ENCODE measurements around the gene SNRPD2. TPM values are rescaled to one million over a fixed set of nuclear protein-coding genes. Genes with fewer than 3 reads are reported as not detected.
"Not testable (repeated sequence)": the region's sequence is repeated elsewhere in the genome, so short reads cannot be mapped to it uniquely, and the experiment has no call there.

The SNRPD2 gene
- total RNA-seq (2014; rRNA removed) = 208 and 273 TPM in 2 replicates
- polyA plus RNA-seq (2012) = 777 TPM

DNA sequence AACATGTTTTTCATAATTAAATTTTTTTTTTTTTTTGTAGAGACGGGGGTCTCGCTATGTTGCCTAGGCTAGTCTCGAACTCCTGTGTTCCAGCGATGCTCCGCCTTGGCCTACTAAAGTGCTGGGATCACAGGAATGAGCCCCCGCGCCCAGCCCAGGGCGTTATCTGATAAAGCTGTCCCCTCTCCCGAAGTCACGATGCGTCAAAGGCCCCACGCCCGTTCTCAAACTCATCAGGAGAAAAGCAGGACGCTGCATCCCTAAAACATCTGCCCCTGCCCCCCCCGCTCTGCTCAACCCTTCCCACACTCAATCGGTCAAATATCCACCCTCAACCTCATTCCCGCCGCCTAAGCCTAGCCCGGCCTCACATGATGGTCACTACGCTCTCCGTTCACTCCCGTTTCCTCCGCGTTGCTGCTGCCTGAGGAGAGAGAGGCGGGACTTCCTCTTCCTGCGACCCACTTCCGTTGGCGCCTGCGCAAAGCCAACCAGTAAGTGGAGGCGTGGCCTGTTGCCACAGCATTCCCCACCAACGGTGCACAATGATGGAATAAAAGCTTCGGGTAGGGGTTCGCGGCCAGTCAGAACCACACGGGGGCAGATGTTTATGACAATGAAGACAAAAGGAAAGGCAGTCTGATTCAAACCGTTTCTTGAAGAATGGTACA lies at the start of gene SNRPD2:
Gene SNRPD2, minus strand, starts transcription at position 438 of the 671 bp plus-strand sequence. Its CDS starts 65 bp downstream, at position 373.
- DNase-seq (ENCODE audit: low read depth) = peak; percentile 92

DNA sequence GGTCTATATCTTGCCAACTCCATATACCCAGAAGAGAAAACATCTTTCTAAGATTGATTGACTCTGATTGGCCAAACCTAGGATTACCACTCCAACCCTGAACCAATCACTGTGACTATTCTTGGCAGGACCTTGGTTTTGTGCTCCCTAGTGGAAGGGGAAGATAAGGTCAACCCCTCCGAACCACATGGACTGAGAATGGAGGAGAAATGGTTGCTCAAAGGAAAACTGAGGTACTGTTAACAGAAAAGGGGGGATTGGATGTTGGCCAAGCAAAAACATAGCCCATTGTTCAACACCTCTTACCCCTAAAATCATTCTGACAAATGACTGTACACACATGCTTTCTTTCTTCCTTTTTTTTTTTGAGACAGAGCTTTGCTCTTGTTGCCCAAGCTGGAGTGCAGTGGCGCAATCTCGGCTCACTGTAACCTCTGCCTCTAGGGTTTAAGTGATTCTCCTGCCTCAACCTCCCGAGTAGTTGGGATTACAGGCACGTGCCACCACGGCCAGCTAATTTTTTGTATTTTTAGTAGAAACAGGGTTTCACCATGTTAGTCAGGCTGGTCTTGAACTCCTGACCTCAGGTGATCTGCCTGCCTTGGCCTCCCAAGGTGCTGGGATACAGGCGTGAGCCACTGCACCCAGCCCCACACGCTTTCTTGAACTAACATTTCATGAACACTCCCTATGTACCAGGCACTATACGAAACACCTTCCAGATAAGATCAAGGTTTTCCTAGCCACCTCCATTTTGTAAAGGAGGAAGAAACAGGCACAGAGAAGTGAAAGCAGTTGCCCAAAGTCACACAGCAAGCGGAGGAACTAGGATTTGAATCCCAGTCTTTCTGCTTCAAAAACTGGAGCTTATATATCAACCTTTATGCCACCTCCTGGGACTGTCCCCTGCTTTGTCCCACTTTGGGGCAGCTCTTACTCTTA lies 48.0 kb upstream of the SNRPD2 start:
- DNase-seq (ENCODE audit: low read depth) = peak; percentile 32

DNA sequence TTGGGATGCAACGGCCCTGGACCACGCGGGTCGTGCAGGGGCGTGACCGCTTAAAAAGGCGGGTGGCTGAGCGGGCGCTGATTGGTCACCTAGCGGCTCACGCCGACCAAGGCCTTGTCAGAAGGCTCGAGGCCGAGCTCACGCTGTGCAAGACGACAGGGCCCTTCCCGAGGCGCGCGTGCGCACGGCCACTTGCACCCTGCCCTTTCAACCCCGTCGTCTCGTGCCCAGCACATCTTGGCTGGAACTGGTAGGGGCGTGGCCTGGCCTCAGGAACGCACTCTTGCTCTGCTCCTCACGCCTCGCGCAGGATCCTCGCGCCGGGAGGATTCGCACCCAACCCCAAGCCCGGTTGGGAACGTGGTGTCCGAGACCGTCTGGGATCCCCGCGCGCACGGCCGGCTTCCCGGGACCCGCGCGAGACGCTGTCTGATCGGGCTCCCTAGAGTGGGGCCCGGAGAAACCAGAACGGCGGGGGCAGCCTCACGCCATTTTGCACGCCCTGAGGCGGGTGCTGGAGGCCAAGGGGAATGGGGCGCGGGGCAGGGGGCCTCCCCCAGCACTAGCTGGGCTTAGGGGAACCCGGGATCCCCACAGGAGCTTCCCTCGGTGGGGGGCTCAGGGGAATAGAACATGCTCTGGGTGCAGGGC lies 41.5 kb upstream of the SNRPD2 start, which contains the start of gene MEIOSIN:
Gene MEIOSIN, plus strand, starts transcription at position 280 of the 651 bp plus-strand sequence. CDS start 1,938 bp downstream, outside the sequence.
- DNase-seq (ENCODE audit: low read depth) = no peak

DNA sequence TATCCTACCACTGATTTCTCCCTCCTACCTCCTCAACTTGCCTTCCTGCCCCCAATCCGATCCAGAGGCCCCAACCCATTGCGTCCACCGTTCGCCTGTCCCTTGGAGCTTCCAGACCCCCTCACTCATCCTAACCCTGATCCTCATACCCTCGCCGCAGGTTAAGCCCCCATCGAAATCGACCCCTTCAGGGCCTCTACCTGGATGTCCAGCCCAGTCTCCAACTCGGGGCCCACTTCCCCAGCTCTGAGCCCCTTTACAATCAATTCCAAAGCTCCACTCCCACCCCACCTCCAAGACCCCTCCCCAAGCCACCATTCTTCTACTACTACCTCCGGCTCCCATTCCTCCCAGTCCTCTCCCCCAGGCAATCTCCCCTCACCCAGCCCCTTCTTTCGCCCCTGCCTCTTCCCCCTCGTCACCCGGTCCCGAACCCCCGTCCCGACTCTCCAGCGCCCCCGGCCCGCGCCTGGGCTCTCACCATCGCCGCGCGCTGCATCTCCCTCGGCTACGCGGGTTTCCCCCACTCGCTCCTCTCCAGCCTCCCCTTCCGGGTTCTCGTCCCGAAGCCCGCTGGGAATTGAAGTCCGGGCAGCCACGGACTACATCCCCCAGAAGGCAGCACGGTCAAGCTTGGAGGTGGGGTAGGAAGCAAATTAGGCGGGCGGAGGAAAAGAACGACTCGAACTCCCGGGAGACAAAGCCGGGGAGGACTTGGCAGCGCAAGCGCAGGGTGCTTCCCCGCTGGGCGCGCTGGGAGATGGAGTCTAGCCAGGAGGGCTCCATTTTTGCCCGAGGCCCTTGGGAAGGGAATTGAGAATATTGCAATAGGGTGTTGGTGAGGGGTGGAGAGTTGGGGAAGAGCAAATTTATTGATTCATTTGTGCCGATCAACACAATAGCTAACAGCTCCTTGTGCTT lies 38.9 kb upstream of the SNRPD2 start, which contains the start of gene FBXO46:
Gene FBXO46, minus strand, starts transcription at position 529 of the 921 bp plus-strand sequence. CDS start 17,401 bp downstream, outside the sequence.
- peak; percentile 99 for DNase-seq (ENCODE audit: low read depth)

DNA sequence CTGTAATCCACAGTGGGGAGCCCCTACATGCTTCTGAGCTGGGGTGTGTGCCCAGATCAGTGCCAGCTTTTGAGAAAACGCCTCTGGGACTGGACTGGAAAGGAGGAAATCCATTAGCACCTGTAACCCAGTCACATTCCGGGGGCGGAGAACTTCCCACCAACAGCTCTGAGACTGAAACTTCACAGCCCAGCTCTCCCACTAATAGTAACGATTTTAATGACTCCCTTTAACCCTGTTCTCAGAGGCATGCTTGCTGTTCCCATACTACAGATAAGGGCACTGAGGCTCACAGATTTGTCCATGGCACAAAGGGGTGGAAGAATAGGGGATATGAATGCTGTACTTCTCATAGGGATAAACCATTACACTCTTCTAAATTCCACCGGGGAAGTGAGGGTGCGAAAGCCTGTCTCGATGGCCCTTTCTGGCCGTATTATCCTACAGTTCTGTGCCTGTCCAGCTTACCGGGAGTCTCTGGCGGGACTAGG lies 38.1 kb upstream of the SNRPD2 start:
- no peak for DNase-seq (ENCODE audit: low read depth)

DNA sequence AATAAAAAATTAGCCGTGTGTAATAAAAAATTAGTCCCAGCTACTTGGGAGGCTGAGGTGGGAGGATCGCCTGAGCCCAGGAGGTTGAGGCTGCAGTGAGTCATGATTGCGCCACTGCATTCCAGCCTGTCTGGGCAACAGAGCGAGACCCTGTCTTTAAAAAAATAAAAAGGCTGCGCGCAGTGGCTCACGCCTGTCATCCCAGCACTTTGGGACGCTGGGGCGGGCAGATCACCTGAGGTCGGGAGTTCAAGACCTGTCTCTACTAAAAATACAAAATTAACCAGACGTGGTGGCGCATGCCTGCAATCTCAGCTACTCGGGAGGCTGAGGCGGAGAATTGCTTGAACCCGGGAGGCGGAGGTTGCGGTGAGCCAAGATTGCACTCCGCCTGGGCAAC lies 36.9 kb upstream of the SNRPD2 start:
- not testable (repeated sequence) for DNase-seq (ENCODE audit: low read depth)

DNA sequence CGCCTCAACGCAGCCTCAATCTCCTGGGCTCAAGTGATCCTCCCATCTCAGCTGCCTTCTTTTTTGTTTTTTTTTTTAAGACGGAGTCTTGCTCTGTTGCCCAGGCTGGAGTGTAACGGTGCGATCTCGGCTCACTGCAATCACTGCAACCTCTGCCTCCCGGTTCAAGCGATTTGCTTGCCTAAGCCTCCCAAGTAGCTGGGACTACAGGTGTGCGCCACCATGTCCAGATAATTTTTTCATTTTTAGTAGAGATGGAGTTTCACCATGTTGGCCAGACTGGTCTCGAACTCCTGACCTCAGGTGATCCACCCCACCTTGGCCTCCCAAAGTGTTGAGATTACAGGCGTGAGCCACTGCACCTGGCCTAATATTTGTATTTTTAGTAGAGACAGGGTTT lies 28.3 kb upstream of the SNRPD2 start:
- DNase-seq (ENCODE audit: low read depth) = not testable (repeated sequence)

DNA sequence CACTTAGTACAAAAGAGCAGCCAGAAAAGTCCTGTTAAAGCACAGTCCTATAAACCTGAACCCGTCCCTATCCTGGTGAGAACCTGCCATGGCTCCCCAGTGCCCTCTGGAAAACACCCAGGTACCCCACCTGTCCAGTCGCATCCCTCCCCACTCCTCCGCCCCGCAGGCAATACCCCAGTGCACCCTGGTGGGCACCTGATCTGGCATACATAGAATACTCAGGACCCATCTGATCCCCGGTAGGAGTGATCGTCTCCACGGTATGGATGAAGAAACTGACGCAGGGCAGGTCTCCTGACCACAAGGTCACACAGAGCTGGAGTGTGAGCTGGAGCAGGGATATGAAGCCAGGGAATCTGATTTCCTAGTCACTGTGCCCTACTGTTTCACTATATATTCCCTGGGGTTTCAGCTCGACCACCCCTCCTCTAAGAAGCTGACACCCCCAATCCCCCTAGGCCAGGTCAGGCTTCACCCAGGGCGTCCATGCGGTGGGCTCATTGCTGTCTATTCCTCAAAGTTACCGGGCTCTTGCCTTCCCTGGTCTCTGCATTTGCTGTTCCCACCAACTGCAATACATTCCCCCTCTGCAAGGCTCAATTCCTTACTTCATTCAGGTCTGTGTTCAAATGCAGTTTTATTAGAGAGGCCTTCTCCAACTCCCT lies 26.4 kb upstream of the SNRPD2 start:
- no peak for DNase-seq (ENCODE audit: low read depth)

DNA sequence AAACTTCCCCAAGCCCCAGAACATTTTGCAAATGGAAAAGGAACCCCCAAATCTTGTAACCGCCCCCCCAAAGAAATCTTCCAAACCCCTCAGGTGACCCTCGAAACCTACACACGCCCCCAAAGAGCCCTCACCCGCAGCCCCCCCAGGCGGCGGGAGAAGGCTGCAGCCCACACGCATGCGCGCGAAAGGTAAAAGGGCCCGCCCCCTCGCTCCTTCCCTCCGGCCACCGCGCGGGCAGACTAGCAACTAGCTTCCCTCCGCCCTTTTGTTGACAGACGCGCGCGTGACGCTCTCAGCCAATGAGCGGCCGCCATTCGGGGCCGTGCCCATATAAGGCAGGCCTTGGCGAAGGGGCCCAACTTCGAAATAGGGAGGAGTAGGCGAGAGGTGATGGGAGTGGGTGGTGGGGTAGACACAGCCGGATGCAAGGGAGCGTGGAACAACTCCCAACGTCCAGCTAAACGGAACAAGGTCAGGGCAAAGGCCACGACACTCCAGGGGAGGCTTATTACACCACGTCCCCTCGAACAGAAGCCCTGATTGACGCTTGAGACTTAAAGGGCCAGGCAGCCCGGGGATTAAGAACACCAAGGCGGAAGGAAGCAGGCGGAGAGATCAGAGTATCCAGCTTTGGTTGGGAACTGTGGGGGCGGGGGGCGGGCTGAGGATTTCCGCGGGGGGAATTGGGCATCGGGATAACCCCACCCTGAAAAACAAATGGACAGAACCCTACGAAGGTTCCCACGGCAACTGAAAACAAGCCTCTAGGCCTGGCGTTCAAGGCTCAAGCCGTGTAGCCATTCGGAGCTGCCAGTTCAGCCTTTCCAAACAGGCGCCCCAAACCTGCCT lies 25.6 kb upstream of the SNRPD2 start:
- peak; percentile 99 for DNase-seq (ENCODE audit: low read depth)

DNA sequence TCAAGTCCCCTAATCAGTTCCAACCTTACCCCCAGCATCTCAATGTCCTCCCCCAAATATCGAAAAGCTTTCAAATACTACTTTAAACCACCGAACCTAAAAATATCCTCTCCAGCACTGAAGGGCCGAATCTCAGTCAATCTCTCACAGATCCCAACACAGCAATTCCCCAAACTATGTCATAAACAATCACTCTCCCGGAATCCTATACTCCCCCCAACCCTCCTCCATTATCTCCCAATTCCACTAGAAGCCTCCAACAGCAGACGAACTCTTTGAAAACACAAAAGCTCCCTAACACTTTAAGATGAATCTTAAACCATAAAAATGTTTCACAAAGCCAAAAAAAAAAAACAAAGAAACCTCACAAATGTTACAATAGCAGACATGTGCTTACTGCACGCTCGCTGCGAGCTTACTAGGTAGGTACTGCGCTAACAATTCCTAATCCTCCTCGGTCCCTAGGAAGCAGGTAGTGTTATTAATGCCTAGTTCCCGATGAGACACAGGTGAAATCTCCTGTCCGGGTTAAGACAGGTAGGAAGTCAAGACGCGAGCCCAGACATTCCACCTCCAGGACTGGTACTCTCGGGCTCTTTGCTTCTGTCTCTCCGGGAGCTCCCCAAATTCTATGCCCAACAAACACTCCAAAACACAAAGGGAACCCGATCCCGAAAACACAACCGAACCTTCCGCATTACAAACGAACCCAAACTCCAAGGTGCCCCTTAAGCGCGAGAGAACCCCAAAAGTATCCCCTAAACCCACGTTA lies 24.8 kb upstream of the SNRPD2 start:
- no peak for DNase-seq (ENCODE audit: low read depth)

DNA sequence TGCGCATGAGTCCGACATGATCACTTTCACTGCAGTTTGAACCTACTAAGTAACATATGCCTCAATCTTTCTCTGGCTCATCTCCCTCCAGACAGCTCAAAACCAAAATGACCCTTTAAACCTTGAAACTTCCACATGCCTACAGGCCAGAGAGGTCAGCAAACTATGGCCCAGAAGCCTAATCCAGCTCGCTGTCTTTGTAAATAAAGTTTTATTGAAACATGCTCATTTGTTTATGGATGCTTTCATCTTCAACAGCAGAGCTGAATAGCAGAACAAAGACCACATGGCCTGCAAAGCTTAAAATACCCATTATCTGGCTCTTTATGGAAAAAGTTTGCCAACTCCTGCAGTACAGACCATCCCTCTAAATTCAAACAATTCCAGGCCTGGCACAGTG lies 23.4 kb upstream of the SNRPD2 start:
- no peak for DNase-seq (ENCODE audit: low read depth)

DNA sequence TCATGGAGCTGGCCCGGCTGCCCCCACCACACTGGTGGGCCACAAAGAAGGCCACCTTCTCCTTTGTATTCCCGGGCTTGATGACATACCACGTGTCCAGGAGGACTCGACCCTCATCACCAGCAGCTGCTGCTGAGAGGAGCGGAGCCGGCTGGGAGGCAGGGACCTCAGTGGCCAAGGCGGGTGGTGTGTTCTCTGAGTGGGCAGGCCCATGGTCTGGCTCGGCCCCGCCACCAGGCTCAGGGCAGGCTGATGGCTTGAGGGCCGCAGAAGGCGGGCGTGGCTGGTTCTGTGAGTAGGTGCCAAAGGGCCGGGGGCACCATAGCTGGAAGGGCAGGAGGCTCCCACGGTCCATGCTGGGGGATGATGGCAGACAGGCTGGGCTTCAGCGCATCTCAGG lies 21.4 kb upstream of the SNRPD2 start:
- DNase-seq (ENCODE audit: low read depth) = no peak

DNA sequence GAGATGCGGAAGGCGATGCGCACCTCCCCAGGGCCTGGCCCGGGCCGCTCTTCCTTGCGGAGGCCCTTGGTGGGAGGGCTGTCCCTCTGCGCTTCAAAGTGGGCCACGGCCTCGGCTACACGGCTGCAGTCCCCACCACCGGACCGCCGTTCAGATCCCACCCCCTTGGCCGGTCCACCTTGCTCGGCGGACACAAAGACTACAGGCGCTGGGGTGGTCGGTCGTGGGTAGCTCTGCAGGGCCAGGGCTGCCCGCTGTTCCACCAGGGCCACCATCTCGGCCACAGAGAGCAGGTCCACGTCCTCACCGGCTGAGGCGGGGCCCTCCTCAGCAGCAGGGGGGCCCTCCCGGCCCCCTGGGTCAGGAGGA lies 20.9 kb upstream of the SNRPD2 start:
- DNase-seq (ENCODE audit: low read depth) = no peak

DNA sequence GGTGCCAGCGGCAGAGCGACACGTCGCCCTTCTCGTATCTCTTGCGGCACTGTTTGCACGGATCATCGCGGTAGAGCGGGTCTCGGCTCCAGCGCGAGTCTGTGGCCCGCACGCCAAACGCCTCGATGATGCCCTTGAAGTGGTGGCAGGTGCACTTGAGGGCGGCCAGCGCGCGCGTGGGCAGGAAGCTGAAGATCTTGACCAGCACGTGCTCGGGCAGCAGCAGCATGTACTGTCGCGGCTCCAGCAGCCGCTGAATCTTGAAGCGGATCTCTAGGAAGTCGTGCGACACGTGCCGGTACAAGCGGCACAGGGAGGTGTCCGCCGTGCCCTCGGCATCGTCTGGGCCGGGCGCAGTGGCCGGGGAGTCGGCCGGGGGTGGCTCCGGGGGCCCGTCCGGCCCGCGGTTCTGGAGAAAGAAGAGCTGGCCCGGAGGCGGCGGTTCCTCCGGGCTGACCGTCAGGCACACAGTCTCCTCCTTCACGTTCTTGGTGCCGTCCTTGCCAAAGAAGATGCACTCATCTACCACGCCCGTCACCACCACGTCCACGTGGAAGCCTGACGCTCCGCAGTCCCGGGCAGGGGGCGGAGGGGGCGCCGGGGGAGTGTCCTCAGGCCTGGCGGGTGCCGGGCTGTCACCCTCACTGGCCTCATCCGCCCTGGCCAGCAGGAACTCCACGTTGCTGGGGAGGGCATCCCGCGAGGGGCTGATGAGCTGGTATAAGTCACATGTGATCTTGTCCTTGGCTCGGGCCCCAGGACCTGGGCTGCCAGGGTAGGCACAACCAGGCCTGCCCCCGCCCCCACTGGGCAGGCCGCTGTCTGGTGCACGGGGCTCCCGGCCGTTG lies 20.3 kb upstream of the SNRPD2 start:
- no peak for DNase-seq (ENCODE audit: low read depth)

DNA sequence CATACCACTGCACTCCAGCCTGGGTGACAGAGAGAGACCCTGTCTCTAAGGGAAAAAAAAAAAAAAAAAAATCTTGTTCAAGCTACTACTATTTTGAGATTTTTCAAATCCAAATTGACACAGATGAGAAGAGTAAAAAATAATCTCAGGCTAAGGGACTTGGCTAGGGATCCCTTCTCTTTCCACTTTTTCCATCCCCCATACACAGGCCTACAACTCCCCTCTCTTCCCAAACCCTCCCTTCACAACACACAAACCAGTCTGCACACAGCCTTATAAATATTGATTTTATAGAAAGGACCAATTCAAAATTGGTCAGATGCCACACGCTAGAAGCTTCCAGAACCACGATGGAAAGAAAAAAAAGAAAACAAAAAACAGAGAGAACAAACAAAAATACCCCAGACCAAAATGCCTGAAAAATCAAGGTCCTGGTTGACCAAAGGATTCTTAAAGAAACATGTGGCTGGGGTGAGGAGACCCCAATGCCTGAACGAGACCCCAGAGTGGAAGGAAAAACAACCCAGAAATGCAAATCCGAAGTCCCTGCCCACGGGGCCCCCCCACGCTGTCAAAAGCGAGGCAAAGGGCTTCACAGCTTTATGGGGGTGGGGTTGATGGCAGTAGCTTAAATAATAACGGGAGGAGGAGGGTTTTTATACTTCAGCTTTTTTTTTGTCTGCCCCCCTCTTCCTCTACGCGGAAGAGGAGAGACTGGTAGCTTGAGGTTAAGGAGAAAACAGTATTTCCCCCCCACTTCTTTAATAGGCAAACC lies 18.8 kb upstream of the SNRPD2 start:
- DNase-seq (ENCODE audit: low read depth) = no peak

DNA sequence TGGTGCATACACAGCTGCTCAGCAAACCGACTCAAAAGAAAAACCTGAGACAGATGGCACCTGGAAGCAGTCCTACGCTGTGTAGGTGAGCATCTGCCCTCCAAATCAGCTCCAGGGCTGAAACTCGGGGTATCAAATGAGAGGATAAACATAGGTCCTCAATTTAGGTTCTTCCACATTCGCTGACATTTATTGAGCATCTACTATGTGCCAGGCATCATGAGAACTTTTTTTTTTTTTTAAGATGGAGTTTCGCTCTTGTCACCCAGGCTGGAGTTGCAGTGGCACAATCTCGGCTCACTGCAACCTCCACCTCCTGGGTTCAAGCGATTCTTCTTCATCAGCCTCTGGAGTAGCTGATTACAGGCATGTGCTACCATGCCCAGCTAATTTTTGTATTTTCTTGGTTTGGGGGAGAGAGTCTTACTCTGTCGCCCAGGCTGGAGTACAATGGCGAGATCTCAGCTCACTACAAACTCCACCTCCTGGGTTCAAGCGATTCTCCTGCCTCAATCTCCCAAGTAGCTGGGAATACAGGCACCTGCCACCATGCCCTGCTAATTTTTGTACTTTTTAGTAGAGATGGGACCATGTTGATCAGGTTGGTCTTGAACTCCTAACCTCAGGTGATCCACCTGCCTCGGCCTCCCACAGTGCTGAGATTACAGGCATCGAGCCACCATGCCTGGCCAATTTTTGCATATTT lies 14.1 kb upstream of the SNRPD2 start:
- DNase-seq (ENCODE audit: low read depth) = no peak
